Stimulated activated CD4-positive, alpha-beta T cell treated with anti-CD3 and anti-CD28 coated beads, TNF-alpha, amount 100 ng/mL, for 24 hours (primary cell): Measurements from ENCODE around the gene ARMC10.
"Not testable (repeated sequence)": the region's sequence is repeated elsewhere in the genome, so short reads cannot be mapped to it uniquely, and the experiment has no call there.

ENCODE experiments used
- DNase-seq, 3 experiments: peaks; one replicate each; pipeline ENCODE4 v3.0.0-alpha.2; 2020; ENCODE audit warnings: low read depth in 3 of 3

Gene ARMC10

GRCh38 chr7:103074519-103075336, at the start of gene ARMC10, which contains the start of gene FBXL13:
ARMC10 (plus strand) TSS chr7:103075140; CDS start chr7:103075273, 133 bp downstream.
FBXL13 (minus strand) TSS chr7:103074796.
- peak; percentile 79 to 88 (median 81) for DNase-seq

- DNase-seq: no peak
Observed at GRCh38 chr7:103025341-103025740, 49.6 kb upstream of the ARMC10 start.

- DNase-seq: no peak
Observed at GRCh38 chr7:103031024-103031423, 43.9 kb upstream of the ARMC10 start.

GRCh38 chr7:103031781-103032180, 43.2 kb upstream of the ARMC10 start:
- no peak for DNase-seq

GRCh38 chr7:103034318-103034717, 40.6 kb upstream of the ARMC10 start:
- not testable (repeated sequence) for DNase-seq

- DNase-seq: no peak
Observed at GRCh38 chr7:103037476-103037822, 37.5 kb upstream of the ARMC10 start.

GRCh38 chr7:103037823-103038739, 36.9 kb upstream of the ARMC10 start:
- not testable (repeated sequence) for DNase-seq

GRCh38 chr7:103041815-103042214, 33.1 kb upstream of the ARMC10 start:
- not testable (repeated sequence) for DNase-seq

GRCh38 chr7:103048833-103049232, 26.1 kb upstream of the ARMC10 start:
- DNase-seq: no peak

- no peak for DNase-seq
Observed at GRCh38 chr7:103051519-103051918, 23.4 kb upstream of the ARMC10 start.

GRCh38 chr7:103056006-103056405, 18.9 kb upstream of the ARMC10 start:
- DNase-seq: not testable (repeated sequence)

- DNase-seq: no peak
Observed at GRCh38 chr7:103058122-103058521, 16.8 kb upstream of the ARMC10 start.

GRCh38 chr7:103059471-103059870, 15.5 kb upstream of the ARMC10 start:
- no peak for DNase-seq

GRCh38 chr7:103063895-103064294, 11.0 kb upstream of the ARMC10 start:
- no peak for DNase-seq

- peak in 1 of 3 experiments; percentile 38 for DNase-seq
Observed at GRCh38 chr7:103065667-103066066, 9.3 kb upstream of the ARMC10 start.

GRCh38 chr7:103068414-103069403, 6.2 kb upstream of the ARMC10 start:
- DNase-seq: no peak

GRCh38 chr7:103071000-103071399, 3.9 kb upstream of the ARMC10 start:
- no peak for DNase-seq

- no peak for DNase-seq
Observed at GRCh38 chr7:103073989-103074518, 886 bp upstream of the ARMC10 start.

- peak; percentile 60 to 77 (median 66) for DNase-seq
Observed at GRCh38 chr7:103075337-103075918, 488 bp downstream of the ARMC10 start.

- DNase-seq: no peak
Observed at GRCh38 chr7:103076764-103077163, 1.8 kb downstream of the ARMC10 start.

GRCh38 chr7:103077318-103077717, 2.4 kb downstream of the ARMC10 start:
- no peak for DNase-seq
